ENCODE data around the gene SPECC1L.
A peak's percentile ranks its signal among the peaks of the same experiment; 100 is the strongest.
"Not testable (repeated sequence)": the region's sequence is repeated elsewhere in the genome, so short reads cannot be mapped to it uniquely, and the experiment has no call there.

SPECC1L gene

DNA sequence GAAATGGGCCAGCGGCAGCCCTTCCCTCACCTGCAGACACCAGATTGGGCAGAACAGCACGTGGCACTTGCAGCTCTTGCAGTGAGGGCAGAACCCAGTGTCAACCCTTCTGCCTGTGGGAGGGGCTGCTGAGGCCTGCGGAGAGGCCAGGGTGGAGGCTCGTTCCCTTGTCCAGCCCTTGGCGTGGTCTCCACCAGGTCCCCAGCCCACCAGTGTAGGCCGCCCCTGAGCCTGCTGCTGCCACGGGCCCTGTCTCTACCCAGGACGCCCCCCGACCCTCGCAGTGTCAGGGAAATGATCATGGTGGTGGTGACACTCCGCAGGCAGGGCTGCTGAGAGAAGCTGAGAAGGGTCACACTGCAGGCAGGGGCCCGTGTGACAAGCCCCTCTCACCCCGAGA is 14.5 kb upstream of the SPECC1L start:
- DNase-seq (ENCODE audit: low read depth); H3K4me3 ChIP-seq (ENCODE audit: control insufficient read depth, low read depth, low read length): not testable (repeated sequence)

DNA sequence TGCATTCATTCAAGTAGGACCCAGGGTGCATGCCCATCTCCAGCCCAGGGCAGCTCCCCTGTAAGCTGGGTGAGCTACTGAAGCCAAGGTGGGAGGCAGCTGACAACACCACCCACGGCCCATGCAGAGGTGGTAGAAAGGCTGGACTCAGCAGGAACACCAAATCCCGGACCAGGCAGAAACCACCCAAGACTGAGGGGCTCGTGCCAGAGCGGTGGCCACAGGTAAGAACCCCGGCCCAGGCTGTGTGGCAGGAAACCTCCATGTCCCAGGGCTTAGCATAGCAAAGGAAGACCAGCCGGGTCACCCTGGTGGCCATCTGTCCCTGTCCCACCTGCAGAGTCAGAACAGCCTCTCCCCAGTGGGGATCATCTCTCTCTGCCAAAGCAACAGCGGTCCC is 13.9 kb upstream of the SPECC1L start:
- not testable (repeated sequence) for DNase-seq (ENCODE audit: low read depth); H3K4me3 ChIP-seq (ENCODE audit: control insufficient read depth, low read depth, low read length)

DNA sequence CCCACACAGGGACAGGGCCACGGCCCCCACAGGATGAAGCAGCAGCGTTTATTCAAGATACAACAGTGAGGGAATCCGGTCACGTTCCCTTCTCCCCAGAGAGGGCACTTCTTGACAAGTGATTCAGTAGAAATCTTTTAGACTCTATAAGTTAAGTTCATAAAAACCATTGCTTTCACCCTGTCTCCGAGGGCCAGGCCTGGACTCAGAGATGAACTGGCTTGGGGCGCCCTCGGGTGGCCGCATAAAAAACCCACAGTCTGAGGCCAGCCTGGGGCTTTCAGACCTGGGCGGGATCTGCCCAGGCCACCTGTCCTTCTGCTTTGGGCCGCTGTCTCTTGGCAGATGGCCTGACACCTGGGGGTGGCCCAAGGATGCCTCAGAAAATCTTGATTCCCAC is 11.2 kb upstream of the SPECC1L start:
- peak; percentile 90 for DNase-seq (ENCODE audit: low read depth)
- TF ChIP-seq, protein P1, sequence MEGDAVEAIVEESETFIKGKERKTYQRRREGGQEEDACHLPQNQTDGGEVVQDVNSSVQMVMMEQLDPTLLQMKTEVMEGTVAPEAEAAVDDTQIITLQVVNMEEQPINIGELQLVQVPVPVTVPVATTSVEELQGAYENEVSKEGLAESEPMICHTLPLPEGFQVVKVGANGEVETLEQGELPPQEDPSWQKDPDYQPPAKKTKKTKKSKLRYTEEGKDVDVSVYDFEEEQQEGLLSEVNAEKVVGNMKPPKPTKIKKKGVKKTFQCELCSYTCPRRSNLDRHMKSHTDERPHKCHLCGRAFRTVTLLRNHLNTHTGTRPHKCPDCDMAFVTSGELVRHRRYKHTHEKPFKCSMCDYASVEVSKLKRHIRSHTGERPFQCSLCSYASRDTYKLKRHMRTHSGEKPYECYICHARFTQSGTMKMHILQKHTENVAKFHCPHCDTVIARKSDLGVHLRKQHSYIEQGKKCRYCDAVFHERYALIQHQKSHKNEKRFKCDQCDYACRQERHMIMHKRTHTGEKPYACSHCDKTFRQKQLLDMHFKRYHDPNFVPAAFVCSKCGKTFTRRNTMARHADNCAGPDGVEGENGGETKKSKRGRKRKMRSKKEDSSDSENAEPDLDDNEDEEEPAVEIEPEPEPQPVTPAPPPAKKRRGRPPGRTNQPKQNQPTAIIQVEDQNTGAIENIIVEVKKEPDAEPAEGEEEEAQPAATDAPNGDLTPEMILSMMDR (conservative IDR thresholded peaks at IDR 0.05; ENCODE audit: control insufficient read depth, insufficient read depth, low read depth, low read length), result peak; percentile 37
- not testable (repeated sequence) for H3K4me3 ChIP-seq (ENCODE audit: control insufficient read depth, low read depth, low read length)

DNA sequence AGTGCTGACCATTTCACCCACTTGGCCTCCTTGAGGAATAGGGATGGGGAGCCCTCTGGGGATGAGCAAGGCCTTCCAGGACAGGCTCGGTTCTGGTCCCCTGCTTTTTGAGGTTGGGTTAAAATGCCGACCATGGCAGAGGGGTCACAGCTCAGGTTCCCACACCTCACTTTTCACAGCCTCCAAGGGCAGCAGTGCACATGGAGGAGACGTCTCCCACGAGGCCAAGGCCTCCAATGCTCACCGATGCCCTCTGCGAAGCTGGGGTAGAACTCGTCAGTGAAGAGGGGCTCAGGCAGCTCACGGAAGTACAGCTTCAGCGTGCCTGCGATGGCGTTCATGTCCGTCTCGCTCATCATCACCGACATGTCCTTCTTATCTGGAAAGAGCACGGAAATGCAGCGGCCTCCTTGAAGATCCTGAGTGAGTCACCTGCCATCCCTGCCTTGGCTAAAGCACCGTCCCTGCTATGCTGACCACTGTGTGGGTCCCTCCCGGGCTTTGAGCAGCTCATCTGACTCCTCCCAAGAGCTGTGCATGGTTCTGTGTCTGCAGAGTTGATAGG is 8.4 kb upstream of the SPECC1L start:
- DNase-seq (ENCODE audit: low read depth); H3K4me3 ChIP-seq (ENCODE audit: control insufficient read depth, low read depth, low read length): not testable (repeated sequence)

DNA sequence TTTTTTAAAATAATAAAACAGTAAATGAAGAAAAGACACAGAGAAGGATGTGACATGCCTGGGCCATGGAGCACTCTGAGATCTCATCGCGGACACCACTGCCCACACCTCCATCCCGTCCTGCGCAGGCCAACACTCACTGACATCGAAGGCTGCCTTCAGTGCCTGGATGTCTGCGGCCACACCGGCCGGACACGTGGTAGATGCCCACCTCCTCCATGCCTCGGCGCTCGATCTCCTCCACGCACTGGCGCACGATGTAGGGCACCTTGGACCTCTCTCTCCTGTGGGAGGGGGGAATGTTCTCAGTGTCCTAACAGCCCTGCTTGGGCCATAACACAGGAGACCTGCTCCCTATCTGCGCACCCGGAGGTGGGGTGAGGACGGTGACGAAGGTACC is 7.2 kb upstream of the SPECC1L start:
- H3K4me3 ChIP-seq (ENCODE audit: control insufficient read depth, low read depth, low read length); DNase-seq (ENCODE audit: low read depth): not testable (repeated sequence)

DNA sequence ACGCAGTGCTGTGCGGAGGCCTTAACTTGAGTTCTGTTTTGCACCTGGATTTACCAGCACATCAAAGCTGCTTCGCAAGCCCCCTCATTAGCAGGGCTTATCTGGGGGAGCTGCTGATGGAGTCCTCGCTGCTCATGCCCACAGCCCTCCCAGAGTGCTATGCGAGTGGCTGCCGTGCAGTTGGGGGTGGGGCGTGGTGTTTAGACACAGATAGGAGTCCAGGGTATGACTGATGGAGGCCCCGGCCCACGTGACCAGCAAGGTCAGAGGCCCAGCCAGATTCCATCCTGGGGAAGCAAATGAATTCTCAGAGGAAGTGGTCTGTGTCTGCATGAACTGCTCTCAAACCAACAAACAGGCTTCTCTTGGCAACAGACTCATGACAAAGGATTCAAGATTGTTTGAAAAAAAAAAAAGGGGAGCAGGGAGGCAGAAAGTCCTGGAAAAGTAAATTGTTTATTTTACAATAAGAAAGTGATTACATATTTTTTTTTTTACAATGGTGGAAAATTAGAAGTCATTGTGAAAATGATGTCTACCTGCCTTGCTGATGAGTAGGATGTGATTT is 6.2 kb upstream of the SPECC1L start:
- peak; percentile 68 for DNase-seq (ENCODE audit: low read depth)
- not testable (repeated sequence) for H3K4me3 ChIP-seq (ENCODE audit: control insufficient read depth, low read depth, low read length)

DNA sequence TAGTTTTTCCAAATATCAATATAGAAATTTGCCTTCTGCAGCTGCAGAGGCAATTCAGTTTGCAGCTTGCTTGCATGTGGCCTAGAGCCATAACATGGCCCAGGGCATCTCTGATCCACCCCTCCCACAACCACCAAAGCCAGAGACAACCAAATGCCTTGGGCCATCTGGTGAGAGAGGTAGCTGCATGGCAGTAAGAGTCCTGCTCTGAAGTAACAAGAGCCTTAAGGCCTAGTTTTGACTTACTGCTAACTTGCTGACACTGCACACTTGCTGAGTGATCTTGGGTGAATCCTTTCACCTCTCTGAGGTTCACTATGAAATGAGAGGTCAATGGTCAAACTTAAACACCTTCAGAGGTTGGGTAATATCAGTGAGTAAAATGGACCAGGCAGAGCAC is 4.9 kb upstream of the SPECC1L start:
- TF ChIP-seq, protein P1 (conservative IDR thresholded peaks at IDR 0.05; ENCODE audit: control insufficient read depth, insufficient read depth, low read depth, low read length), result no peak
- no peak overlapping the region for H3K4me3 ChIP-seq (ENCODE audit: control insufficient read depth, low read depth, low read length)
- DNase-seq (ENCODE audit: low read depth), result no peak

DNA sequence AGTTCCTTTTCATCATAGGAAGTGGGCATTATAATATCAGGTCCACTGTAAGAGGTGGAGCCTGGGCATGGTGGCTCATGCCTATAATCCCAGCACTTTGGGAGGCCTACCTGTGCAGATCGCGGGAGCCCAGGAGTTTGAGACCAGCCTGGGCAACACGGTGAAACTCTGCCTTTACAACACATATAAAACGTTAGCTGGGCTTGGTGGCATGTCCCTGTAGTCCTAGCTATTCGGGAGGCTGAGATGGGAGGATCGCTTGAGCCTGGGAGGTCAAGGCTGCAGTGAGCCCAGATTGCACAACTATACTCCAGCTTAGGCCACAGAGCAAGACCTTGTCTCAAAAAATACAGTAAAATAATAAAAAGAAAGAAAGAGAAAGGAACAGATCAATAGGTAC is 4.1 kb upstream of the SPECC1L start:
- H3K4me3 ChIP-seq (ENCODE audit: control insufficient read depth, low read depth, low read length); DNase-seq (ENCODE audit: low read depth): not testable (repeated sequence)

DNA sequence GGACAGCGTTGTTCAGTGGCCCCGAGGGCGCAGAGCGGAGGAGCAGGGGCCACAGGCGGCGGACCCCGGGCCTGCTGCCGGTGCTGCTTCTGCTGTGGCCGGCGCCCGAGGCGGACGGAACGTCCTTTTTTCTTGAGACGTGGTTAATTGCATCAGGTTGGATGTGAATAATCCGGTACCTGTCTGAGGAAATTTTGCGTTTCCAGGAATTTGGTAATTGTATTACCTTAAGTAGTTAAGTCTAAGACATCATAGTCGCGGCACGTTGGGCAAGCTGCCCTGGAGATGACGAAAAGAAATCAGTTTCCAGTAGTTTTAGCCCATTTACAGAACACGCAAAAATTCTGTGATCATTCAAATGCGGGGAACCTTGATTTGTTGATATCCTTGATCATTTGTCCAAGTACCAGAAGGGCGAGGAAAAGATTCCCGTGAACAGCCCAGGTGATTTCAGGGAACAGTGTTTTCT is 789 bp downstream of the SPECC1L start:
- peak overlapping the region; percentile 94 for H3K4me3 ChIP-seq (ENCODE audit: control insufficient read depth, low read depth, low read length)
- TF ChIP-seq, protein P1 (conservative IDR thresholded peaks at IDR 0.05; ENCODE audit: control insufficient read depth, insufficient read depth, low read depth, low read length), result no peak
- peak; percentile 42 for DNase-seq (ENCODE audit: low read depth)

DNA sequence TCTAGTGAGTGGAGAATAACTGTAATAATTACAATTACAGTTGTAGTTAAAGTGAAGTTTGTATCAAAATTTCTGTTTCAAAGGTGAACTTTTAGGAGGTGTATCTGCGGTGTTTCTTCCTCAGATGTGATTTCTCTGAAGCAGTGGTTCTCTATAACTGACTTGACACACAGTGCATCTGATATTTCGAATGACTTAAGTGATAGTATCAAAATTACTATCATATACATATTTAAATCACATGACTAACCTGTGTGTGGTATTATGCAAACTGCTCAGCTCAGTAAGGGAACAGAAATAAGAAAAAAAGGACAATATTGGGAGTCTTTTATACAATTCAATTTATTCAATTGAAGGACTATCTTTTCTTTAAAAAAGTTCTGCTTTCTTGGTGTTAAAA is 2.4 kb downstream of the SPECC1L start:
- DNase-seq (ENCODE audit: low read depth), result not testable (repeated sequence)

DNA sequence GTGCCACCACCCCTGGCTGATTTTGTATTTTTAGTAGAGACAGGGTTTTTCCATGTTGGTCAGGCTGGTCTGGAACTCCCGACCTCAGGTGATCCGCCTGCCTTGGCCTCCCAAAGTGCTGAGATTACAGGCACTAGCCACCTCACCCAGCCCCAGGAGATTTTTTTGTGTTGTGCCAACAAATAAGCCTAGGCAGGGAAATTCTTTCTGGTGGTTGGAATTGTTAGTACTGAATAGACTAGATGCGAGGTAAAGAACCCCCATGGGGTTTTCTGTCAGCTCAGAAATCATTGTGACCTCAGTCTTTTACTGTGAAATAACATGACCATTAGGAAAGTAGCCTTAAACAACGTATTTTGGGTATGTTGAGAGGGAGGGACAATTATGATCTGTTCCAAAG is 3.3 kb downstream of the SPECC1L start:
- DNase-seq (ENCODE audit: low read depth); H3K4me3 ChIP-seq (ENCODE audit: control insufficient read depth, low read depth, low read length): not testable (repeated sequence)

More for the DNA sequence above, 2.4 kb downstream of the SPECC1L start:
- H3K4me3 ChIP-seq (ENCODE audit: control insufficient read depth, low read depth, low read length), result not testable (repeated sequence)

DNA sequence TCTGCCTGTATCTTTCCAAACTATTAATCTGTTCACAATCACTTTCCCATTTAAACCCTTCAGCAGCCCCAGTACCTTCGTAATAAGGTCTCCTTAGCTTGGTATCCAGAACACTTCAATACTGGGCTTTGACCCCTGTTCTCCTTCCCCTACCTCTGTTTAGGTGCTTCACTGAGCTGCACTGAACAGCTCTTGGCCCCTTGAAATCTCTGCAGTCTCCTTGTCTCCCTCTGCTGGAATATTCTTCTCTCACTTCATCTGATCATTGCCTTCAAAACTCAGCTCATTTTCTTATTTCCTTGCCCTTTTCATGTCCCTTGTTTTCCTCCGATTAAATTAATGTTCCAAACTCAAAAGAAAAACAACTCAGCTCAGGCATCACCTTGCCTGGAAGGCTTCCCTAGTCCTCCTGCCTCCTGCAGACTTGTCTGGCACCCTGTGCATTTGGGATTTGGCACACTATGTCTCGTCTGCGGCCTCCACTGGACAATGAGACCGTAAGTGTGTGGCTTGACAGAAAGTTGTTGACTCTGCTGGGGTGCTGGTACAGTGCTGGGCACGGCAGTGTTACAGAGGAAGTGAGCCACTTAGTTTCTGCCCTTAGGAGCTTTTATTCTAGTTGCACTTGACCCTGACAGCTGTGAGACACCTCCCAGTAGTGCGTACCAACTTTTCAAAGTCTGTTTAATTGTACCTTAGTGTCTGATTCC is 4.2 kb downstream of the SPECC1L start:
- not testable (repeated sequence) for H3K4me3 ChIP-seq (ENCODE audit: control insufficient read depth, low read depth, low read length); DNase-seq (ENCODE audit: low read depth)

DNA sequence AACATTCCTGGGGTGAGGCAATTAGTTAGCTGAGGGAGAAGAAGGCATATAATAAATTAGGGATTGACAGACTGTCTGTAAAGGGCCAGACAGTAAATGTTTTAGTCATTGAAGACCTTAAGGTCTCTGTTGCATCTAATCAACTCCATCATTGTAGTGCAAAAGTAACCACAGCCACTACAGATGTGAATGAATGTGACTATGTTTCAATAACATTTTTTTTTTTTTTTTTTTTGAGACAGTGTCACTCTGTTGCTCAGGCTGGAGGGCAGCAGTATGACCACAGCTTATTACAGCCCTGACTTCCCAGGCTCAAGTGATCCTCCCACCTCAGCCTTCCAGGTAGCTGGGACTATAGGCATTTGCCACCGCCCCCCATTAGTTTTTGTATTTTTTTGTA is 9.7 kb downstream of the SPECC1L start:
- H3K4me3 ChIP-seq (ENCODE audit: control insufficient read depth, low read depth, low read length); DNase-seq (ENCODE audit: low read depth): not testable (repeated sequence)

Data from fibroblast of mammary gland (primary cell).